Raji (cell line): ENCODE measurements around the gene FLVCR1.

Experiments used
- POLR2A ChIP-seq: IDR thresholded peaks from 2 replicates; pipeline ENCODE4 v1.6.1; 2011; ENCODE audit warnings: low read depth, low read length, control low read depth; ENCODE audit not compliant: insufficient read depth

The FLVCR1 gene

GRCh38 chr1:212909652-212910063, 51.6 kb downstream of the FLVCR1 start:
- TF ChIP-seq POLR2A: no peak

- no peak for TF ChIP-seq POLR2A
Measured at GRCh38 chr1:212914789-212915188, 56.7 kb downstream of the FLVCR1 start.

- TF ChIP-seq POLR2A: no peak
Measured at GRCh38 chr1:212915245-212916091, 57.4 kb downstream of the FLVCR1 start.

GRCh38 chr1:212916481-212917133, 58.5 kb downstream of the FLVCR1 start:
- no peak for TF ChIP-seq POLR2A

GRCh38 chr1:212917134-212917485, 59.0 kb downstream of the FLVCR1 start:
- TF ChIP-seq POLR2A: no peak

- no peak for TF ChIP-seq POLR2A
Measured at GRCh38 chr1:212917858-212918257, 59.8 kb downstream of the FLVCR1 start.

GRCh38 chr1:212918824-212919223, 60.7 kb downstream of the FLVCR1 start:
- no peak for TF ChIP-seq POLR2A

GRCh38 chr1:212920246-212920645, 62.2 kb downstream of the FLVCR1 start:
- no peak for TF ChIP-seq POLR2A

GRCh38 chr1:212920896-212921295, 62.8 kb downstream of the FLVCR1 start:
- TF ChIP-seq POLR2A: no peak

GRCh38 chr1:212922016-212922415, 63.9 kb downstream of the FLVCR1 start:
- TF ChIP-seq POLR2A: no peak

GRCh38 chr1:212926372-212926771, 68.3 kb downstream of the FLVCR1 start:
- TF ChIP-seq POLR2A: no peak

GRCh38 chr1:212928323-212929291, 70.5 kb downstream of the FLVCR1 start:
- TF ChIP-seq POLR2A: no peak

- no peak for TF ChIP-seq POLR2A
Measured at GRCh38 chr1:212930986-212931678, 73.1 kb downstream of the FLVCR1 start.

GRCh38 chr1:212933815-212934471, 75.9 kb downstream of the FLVCR1 start:
- no peak for TF ChIP-seq POLR2A
